ENCODE results near the gene CRYGN. TPM values are rescaled to one million over a fixed set of nuclear protein-coding genes. Genes with fewer than 3 reads are reported as not detected.

Gene CRYGN
- not detected for polyA plus RNA-seq (ENCODE audit: insufficient read length)

- no peak for DNase-seq (ENCODE audit: low read depth)
Observed at GRCh38 chr7:151439855-151440798, at the start of gene CRYGN. CRYGN (minus strand) TSS chr7:151440141; CDS start chr7:151439917, 224 bp downstream.

GRCh38 chr7:151489498-151489897 is 49.6 kb upstream of the CRYGN start:
- no peak for DNase-seq (ENCODE audit: low read depth)

GRCh38 chr7:151488096-151488495 is 48.2 kb upstream of the CRYGN start:
- no peak for DNase-seq (ENCODE audit: low read depth)

- DNase-seq (ENCODE audit: low read depth) = no peak
Observed at GRCh38 chr7:151487228-151487627, 47.3 kb upstream of the CRYGN start.

- DNase-seq (ENCODE audit: low read depth) = no peak
Observed at GRCh38 chr7:151486074-151486473, 46.1 kb upstream of the CRYGN start.

- DNase-seq (ENCODE audit: low read depth) = no peak
Observed at GRCh38 chr7:151484971-151485707, 45.2 kb upstream of the CRYGN start.

- no peak for DNase-seq (ENCODE audit: low read depth)
Observed at GRCh38 chr7:151483711-151483983, 43.7 kb upstream of the CRYGN start.

- DNase-seq (ENCODE audit: low read depth) = no peak
Observed at GRCh38 chr7:151482883-151483710, 43.2 kb upstream of the CRYGN start.

- no peak for DNase-seq (ENCODE audit: low read depth)
Observed at GRCh38 chr7:151481650-151482505, 41.9 kb upstream of the CRYGN start.

GRCh38 chr7:151477867-151478266 is 37.9 kb upstream of the CRYGN start:
- DNase-seq (ENCODE audit: low read depth) = no peak

- no peak for DNase-seq (ENCODE audit: low read depth)
Observed at GRCh38 chr7:151472644-151473380, 32.9 kb upstream of the CRYGN start.

GRCh38 chr7:151470711-151471110 is 30.8 kb upstream of the CRYGN start:
- no peak for DNase-seq (ENCODE audit: low read depth)

GRCh38 chr7:151469281-151469680 is 29.3 kb upstream of the CRYGN start:
- no peak for DNase-seq (ENCODE audit: low read depth)

- DNase-seq (ENCODE audit: low read depth) = no peak
Observed at GRCh38 chr7:151468217-151469018, 28.5 kb upstream of the CRYGN start.

- DNase-seq (ENCODE audit: low read depth) = no peak
Observed at GRCh38 chr7:151465169-151465568, 25.2 kb upstream of the CRYGN start.

GRCh38 chr7:151462306-151462779 is 22.4 kb upstream of the CRYGN start:
- no peak for DNase-seq (ENCODE audit: low read depth)

- no peak for DNase-seq (ENCODE audit: low read depth)
Observed at GRCh38 chr7:151461942-151462230, 21.9 kb upstream of the CRYGN start.

GRCh38 chr7:151461096-151461941 is 21.4 kb upstream of the CRYGN start:
- DNase-seq (ENCODE audit: low read depth) = no peak

- no peak for DNase-seq (ENCODE audit: low read depth)
Observed at GRCh38 chr7:151460474-151460855, 20.5 kb upstream of the CRYGN start.

Measured in forelimb muscle (tissue), 1 donor.